Skeletal muscle cell (primary cell): ENCODE results near the gene LIPT2.
"Not testable (repeated sequence)": the region's sequence is repeated elsewhere in the genome, so short reads cannot be mapped to it uniquely, and the experiment has no call there.

Experiments
- DNase-seq: peaks from one replicate; pipeline ENCODE4 v3.0.0-alpha.2; 2010; ENCODE audit warnings: low read depth
- H3K4me3 ChIP-seq: 2 replicates; pipeline ENCODE4 v1.5.1; 2011; ENCODE audit warnings: low read depth, mild to moderate bottlenecking, control low read depth, low read length, moderate library complexity

Gene LIPT2

GRCh38 chr11:74492974-74493790 is at the start of gene LIPT2:
Gene LIPT2, minus strand, starts transcription at chr11:74493724. Its CDS starts 21 bp downstream, at chr11:74493703.
- peak; percentile 91 for DNase-seq

GRCh38 chr11:74541466-74541865 is 47.9 kb upstream of the LIPT2 start:
- DNase-seq: no peak
- H3K4me3 ChIP-seq: no peak overlapping the region

More at GRCh38 chr11:74492974-74493790, at the start of gene LIPT2:
- peak within 1 kb of the TSS; percentile 80 for H3K4me3 ChIP-seq

- H3K4me3 ChIP-seq: no peak overlapping the region
- DNase-seq: no peak
These were observed 46.7 kb upstream of the LIPT2 start for GRCh38 chr11:74540270-74540669.

- H3K4me3 ChIP-seq: no peak overlapping the region
- no peak for DNase-seq
These were observed 45.2 kb upstream of the LIPT2 start for GRCh38 chr11:74538680-74539079.

- H3K4me3 ChIP-seq: no peak overlapping the region
- no peak for DNase-seq
These were observed 42.0 kb upstream of the LIPT2 start for GRCh38 chr11:74535371-74536160.

- not testable (repeated sequence) for DNase-seq
These were observed 41.4 kb upstream of the LIPT2 start for GRCh38 chr11:74534946-74535275.

GRCh38 chr11:74534216-74534945 is 40.9 kb upstream of the LIPT2 start:
- no peak for DNase-seq
- no peak overlapping the region for H3K4me3 ChIP-seq

More at GRCh38 chr11:74534946-74535275, 41.4 kb upstream of the LIPT2 start:
- not testable (repeated sequence) for H3K4me3 ChIP-seq

GRCh38 chr11:74533421-74533820 is 39.9 kb upstream of the LIPT2 start:
- H3K4me3 ChIP-seq: no peak overlapping the region
- DNase-seq: no peak

GRCh38 chr11:74532501-74533246 is 39.1 kb upstream of the LIPT2 start:
- no peak for DNase-seq
- no peak overlapping the region for H3K4me3 ChIP-seq

DNA sequence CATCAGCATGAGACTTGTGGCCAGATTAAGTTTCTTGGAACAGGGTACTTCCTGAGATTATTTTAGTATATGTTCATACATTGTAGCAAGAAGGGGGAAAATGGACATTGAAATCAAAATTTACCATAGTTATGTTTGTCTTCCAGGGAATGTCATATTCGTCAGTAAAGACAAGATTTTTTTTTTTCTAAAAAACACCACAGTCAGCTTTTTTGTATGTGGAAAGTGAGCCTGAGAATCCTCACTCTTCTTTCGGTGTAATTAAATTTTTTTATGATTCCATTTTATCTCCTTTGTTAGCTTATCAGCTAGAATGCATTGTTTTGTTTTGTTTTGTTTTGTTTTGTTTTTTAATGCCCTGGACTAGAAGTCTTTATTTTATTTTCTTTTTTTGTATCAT is 31.5 kb upstream of the LIPT2 start:
- DNase-seq: no peak

GRCh38 chr11:74524501-74524900 is 31.0 kb upstream of the LIPT2 start:
- no peak for DNase-seq
- H3K4me3 ChIP-seq: no peak overlapping the region

More for the DNA sequence above, 31.5 kb upstream of the LIPT2 start:
- no peak overlapping the region for H3K4me3 ChIP-seq

DNA sequence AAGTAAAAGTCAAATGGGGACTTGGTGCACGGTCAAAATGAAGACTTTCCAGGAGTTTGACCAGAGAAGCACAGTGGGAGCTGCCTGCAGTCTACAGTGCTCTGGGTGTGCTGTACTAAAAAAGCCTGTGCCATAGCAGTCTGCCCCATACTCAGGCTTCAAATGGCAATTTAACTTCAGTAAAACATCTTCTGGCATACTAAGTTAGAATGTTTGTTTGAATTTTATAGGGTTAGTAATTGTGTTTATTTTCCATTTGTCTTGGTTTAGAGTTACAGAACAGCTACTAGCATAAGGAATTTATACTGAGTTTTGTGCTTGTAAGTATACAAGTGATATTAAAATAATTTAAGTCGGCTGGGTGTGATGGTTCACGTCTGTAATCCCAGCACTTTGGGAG is 29.3 kb upstream of the LIPT2 start:
- H3K4me3 ChIP-seq: no peak overlapping the region
- no peak for DNase-seq

GRCh38 chr11:74521666-74522252 is 28.2 kb upstream of the LIPT2 start:
- no peak overlapping the region for H3K4me3 ChIP-seq
- no peak for DNase-seq

DNA sequence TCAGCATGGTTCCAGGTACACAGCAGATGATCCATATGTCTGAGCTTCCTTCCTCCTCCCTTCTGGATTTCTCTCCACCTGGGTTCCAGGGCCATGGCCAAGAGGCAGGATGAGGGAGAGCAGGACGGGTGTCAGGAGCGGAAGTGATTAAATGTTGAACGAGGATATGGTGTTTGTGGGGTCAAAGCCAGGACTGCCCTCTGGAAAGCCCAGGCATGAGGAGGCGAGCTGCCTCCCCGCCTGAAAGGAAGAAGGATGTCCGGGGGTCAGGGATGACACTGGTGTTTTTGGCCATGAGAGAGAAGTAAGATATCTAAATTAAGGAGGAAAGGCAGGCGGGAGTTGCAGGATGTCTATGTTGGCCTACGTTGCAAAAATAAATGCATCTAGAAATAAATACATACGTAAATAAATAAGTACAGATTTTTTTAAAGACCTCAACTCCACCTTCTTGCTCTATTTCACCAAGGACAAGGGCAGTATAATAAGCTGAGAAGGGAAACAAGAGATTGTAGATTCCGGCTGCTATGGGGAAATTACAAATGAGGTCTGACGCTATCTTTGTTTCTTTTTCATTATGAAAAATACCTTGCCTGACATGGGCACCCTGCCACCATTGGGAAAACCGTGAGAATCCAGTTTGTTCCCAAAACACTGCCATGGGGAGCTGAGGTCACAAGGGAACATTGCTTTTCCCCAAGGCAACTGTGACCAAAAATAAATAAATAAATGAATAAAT is 27.6 kb upstream of the LIPT2 start:
- H3K4me3 ChIP-seq: no peak overlapping the region
- DNase-seq: no peak

GRCh38 chr11:74520316-74520715 is 26.8 kb upstream of the LIPT2 start:
- no peak for DNase-seq

GRCh38 chr11:74519710-74520109 is 26.2 kb upstream of the LIPT2 start:
- DNase-seq: no peak
- no peak overlapping the region for H3K4me3 ChIP-seq

More at GRCh38 chr11:74520316-74520715, 26.8 kb upstream of the LIPT2 start:
- no peak overlapping the region for H3K4me3 ChIP-seq

- not testable (repeated sequence) for H3K4me3 ChIP-seq, DNase-seq
These were observed 24.1 kb upstream of the LIPT2 start for GRCh38 chr11:74517592-74517991.

- H3K4me3 ChIP-seq: no peak overlapping the region
- no peak for DNase-seq
These were observed 14.1 kb upstream of the LIPT2 start for GRCh38 chr11:74507582-74507981.
